ENCODE measurements around the gene SCUBE3.
A peak's percentile ranks its signal among the peaks of the same experiment; 100 is the strongest.

Gene SCUBE3

GRCh38 chr6:35242906-35243305, 29.1 kb downstream of the SCUBE3 start:
- no peak for DNase-seq

- DNase-seq, result no peak
Observed at GRCh38 chr6:35243386-35243958, 29.7 kb downstream of the SCUBE3 start.

GRCh38 chr6:35244551-35244950, 30.8 kb downstream of the SCUBE3 start:
- no peak for DNase-seq

- DNase-seq, result no peak
Observed at GRCh38 chr6:35247642-35248231, 34.0 kb downstream of the SCUBE3 start.

GRCh38 chr6:35248300-35248699, 34.5 kb downstream of the SCUBE3 start:
- no peak for DNase-seq

GRCh38 chr6:35248965-35249364, 35.2 kb downstream of the SCUBE3 start:
- DNase-seq, result no peak

- no peak for DNase-seq
Observed at GRCh38 chr6:35251949-35252348, 38.2 kb downstream of the SCUBE3 start.

GRCh38 chr6:35253249-35253648, 39.5 kb downstream of the SCUBE3 start:
- no peak for DNase-seq

- DNase-seq, result no peak
Observed at GRCh38 chr6:35258336-35258735, 44.6 kb downstream of the SCUBE3 start.

GRCh38 chr6:35258858-35259193, 45.1 kb downstream of the SCUBE3 start:
- no peak for DNase-seq

GRCh38 chr6:35259194-35259947, 45.6 kb downstream of the SCUBE3 start, which contains the start of gene ZNF76:
ZNF76 (plus strand) TSS chr6:35259735; CDS start chr6:35281152, 21,417 bp downstream.
- DNase-seq, result peak; percentile 87

GRCh38 chr6:35259948-35260590, 46.3 kb downstream of the SCUBE3 start:
- DNase-seq, result peak; percentile 60

- DNase-seq, result no peak
Observed at GRCh38 chr6:35260591-35261570, 47.1 kb downstream of the SCUBE3 start.

- DNase-seq, result no peak
Observed at GRCh38 chr6:35262596-35262995, 48.8 kb downstream of the SCUBE3 start.

GRCh38 chr6:35264550-35265274, 51.0 kb downstream of the SCUBE3 start:
- no peak for DNase-seq

GRCh38 chr6:35265523-35265922, 51.8 kb downstream of the SCUBE3 start:
- DNase-seq, result no peak

GRCh38 chr6:35267446-35267845, 53.7 kb downstream of the SCUBE3 start:
- no peak for DNase-seq

- no peak for DNase-seq
Observed at GRCh38 chr6:35267897-35268296, 54.1 kb downstream of the SCUBE3 start.

- DNase-seq, result no peak
Observed at GRCh38 chr6:35272005-35272404, 58.2 kb downstream of the SCUBE3 start.

- DNase-seq, result no peak
Observed at GRCh38 chr6:35273822-35274559, 60.2 kb downstream of the SCUBE3 start.

- no peak for DNase-seq
Observed at GRCh38 chr6:35275744-35276260, 62.0 kb downstream of the SCUBE3 start.
